ENCODE results near the gene ROM1. TPM values are rescaled to one million over a fixed set of nuclear protein-coding genes. Genes with fewer than 3 reads are reported as not detected.
A peak's percentile ranks its signal among the peaks of the same experiment; 100 is the strongest.

The ROM1 gene
- total RNA-seq, 2 donors from 2014 or later, result 8.0 to 12.7 TPM

DNA sequence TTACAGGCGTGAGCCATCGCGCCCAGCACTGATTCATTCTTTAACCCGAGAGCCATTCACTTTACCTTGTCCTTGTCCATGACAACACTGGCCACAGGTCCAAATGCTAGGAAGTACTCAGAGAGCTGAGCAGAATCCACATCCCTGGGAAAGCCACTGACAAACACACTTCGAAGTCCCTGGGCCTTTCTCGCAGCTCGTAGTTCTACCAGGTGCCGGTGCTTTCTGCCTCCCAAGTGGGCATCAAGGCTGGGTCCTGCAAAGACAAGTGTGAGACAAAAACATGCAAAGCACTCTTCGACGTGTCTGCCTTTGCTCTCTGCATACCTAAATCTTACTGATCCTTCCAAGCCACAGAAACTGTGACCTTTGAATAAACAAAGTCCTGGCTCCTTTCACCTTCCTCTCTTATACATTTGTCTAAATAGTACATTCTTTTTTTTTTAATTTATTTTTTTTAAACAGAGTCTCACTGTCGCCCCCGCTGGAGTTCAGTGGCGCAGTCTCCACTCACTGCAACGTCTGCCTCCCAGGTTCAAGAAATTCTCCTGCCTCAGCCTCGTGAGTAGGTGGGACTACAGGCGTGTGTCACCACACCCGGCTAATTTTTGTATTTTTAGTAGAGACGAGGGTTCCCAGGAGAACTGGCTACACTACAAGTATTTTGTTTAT, 24.0 kb upstream of the ROM1 start:
- no peaks in the 10 kb centered on the region for H3K36me3 ChIP-seq
- H3K4me3 ChIP-seq, result no peak overlapping the region
- peaks cover 10% of the 10 kb centered on the region for H3K4me1 ChIP-seq (replicated peaks)
- no peak for DNase-seq (ENCODE audit: low spot score)
- 56% methylated on average over 18 of the region's 18 CpGs for WGBS
- intact Hi-C loops (cut with DNase I), result no loop called here
- no peaks in the 10 kb centered on the region for H3K9me3 ChIP-seq
- H3K27me3 ChIP-seq (replicated peaks; ENCODE audit: insufficient read depth), result no peaks in the 10 kb centered on the region
- TF ChIP-seq POLR2AphosphoS5 (IDR thresholded peaks at IDR 0.05) (no peak), POLR2A (IDR thresholded peaks at IDR 0.05) (no peak)
- TF ChIP-seq, protein P1, sequence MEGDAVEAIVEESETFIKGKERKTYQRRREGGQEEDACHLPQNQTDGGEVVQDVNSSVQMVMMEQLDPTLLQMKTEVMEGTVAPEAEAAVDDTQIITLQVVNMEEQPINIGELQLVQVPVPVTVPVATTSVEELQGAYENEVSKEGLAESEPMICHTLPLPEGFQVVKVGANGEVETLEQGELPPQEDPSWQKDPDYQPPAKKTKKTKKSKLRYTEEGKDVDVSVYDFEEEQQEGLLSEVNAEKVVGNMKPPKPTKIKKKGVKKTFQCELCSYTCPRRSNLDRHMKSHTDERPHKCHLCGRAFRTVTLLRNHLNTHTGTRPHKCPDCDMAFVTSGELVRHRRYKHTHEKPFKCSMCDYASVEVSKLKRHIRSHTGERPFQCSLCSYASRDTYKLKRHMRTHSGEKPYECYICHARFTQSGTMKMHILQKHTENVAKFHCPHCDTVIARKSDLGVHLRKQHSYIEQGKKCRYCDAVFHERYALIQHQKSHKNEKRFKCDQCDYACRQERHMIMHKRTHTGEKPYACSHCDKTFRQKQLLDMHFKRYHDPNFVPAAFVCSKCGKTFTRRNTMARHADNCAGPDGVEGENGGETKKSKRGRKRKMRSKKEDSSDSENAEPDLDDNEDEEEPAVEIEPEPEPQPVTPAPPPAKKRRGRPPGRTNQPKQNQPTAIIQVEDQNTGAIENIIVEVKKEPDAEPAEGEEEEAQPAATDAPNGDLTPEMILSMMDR (IDR thresholded peaks at IDR 0.05), result no peak
- peak overlapping the region in 1 of 2 donors; percentile 76 for H3K27ac ChIP-seq

DNA sequence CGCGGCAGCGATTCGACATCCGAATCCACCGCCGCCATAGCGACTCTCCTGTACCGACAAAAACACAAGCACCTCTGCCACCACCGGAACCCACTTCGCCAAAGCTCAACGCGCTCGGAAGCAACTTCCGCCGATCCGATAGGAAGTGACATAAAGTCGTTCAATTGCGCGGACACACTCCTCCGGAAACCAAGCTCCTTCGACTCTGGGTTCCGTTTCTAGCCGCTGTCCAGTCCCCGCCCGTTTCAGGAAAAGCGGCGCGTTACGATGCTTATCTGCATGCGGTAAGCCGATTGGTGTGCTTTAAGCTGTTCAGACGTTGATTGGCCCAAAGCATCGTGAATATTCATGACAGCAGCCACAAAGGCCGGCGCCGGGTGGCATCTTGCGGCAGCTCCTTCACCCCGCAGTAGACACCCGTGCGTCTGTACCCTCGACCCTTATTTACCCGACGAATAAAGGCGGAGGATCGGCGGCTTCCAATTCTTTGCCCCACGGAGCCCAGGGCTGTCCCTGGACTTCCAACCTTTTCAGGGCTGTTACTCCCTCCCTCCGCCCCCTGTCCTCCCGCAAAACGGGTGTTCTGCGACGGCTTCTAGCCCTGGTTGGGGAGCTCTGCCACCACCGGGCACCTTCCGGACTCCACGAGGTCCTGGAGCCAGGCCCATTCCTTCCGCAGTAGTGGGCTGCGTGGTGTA, 21.5 kb upstream of the ROM1 start, which contains the start of gene TUT1:
Gene TUT1, minus strand, starts transcription at position 76 of the 698 bp plus-strand sequence. Its CDS starts 38 bp downstream, at position 38.
- H3K4me3 ChIP-seq, result peak within 1 kb of the TSS; percentile 56 to 63
- peaks cover 10% of the 10 kb centered on the region for H3K4me1 ChIP-seq (replicated peaks)
- H3K9me3 ChIP-seq, result no peaks in the 10 kb centered on the region
- intact Hi-C loops (cut with DNase I), result no loop called here
- peak; percentile 99 for DNase-seq (ENCODE audit: low spot score)
- H3K27me3 ChIP-seq (replicated peaks; ENCODE audit: insufficient read depth), result no peaks in the 10 kb centered on the region
- TF ChIP-seq POLR2A (IDR thresholded peaks at IDR 0.05) (peak; percentile 84), POLR2AphosphoS5 (IDR thresholded peaks at IDR 0.05) (peak; percentile 100)
- TF ChIP-seq, protein P1 (IDR thresholded peaks at IDR 0.05), result peak in 2 of 4 experiments; percentile 35 to 39
- H3K36me3 ChIP-seq, result peaks cover 11 to 13% of the 10 kb centered on the region in 2 donors
- peak within 1 kb of the TSS; percentile 91 to 92 for H3K27ac ChIP-seq
- under 1% methylated on average over 58 of the region's 58 CpGs for WGBS

GRCh38 chr11:62592146-62592815, 20.8 kb upstream of the ROM1 start:
- peak overlapping the region; percentile 56 to 63 for H3K4me3 ChIP-seq
- H3K27ac ChIP-seq, result peak overlapping the region; percentile 91 to 92
- no peak for TF ChIP-seq POLR2A (IDR thresholded peaks at IDR 0.05)
- TF ChIP-seq, protein P1 (IDR thresholded peaks at IDR 0.05), result no peak
- TF ChIP-seq POLR2AphosphoS5 (IDR thresholded peaks at IDR 0.05), result no peak
- H3K9me3 ChIP-seq, result no peaks in the 10 kb centered on the region
- intact Hi-C loops (cut with DNase I), result no loop called here
- H3K36me3 ChIP-seq, result peaks cover 13 to 18% of the 10 kb centered on the region in 2 donors
- H3K4me1 ChIP-seq (replicated peaks), result peaks cover 10% of the 10 kb centered on the region
- no peak for DNase-seq (ENCODE audit: low spot score)
- whole genome bisulfite sequencing, result 15% methylated on average over 17 of the region's 17 CpGs
- H3K27me3 ChIP-seq (replicated peaks; ENCODE audit: insufficient read depth), result no peaks in the 10 kb centered on the region

- Histone ChIP-seq H3K4me1 (replicated peaks) (peaks cover 10% of the 10 kb centered on the region), H3K36me3 (peaks cover 18 to 25% of the 10 kb centered on the region in 2 donors), H3K9me3 (no peaks in the 10 kb centered on the region), H3K27me3 (replicated peaks; ENCODE audit: insufficient read depth) (no peaks in the 10 kb centered on the region), H3K4me3 (no peak overlapping the region), H3K27ac (peak overlapping the region; percentile 91 to 92)
- TF ChIP-seq POLR2AphosphoS5 (IDR thresholded peaks at IDR 0.05) (no peak), POLR2A (IDR thresholded peaks at IDR 0.05) (no peak)
- TF ChIP-seq, protein P1 (IDR thresholded peaks at IDR 0.05), result no peak
- 61% methylated on average over 8 of the region's 8 CpGs for WGBS
- intact Hi-C loops (cut with DNase I), result no loop called here
- DNase-seq (ENCODE audit: low spot score), result no peak
These were observed 20.1 kb upstream of the ROM1 start for GRCh38 chr11:62592989-62593421.

All from prostate gland (tissue), 2 donors.